Gastrocnemius medialis (tissue), 4 donors: Measurements from ENCODE around the gene TRIM25. TPM values are rescaled to one million over a fixed set of nuclear protein-coding genes. Genes with fewer than 3 reads are reported as not detected.
A peak's percentile ranks its signal among the peaks of the same experiment; 100 is the strongest.
"Not testable (repeated sequence)": the region's sequence is repeated elsewhere in the genome, so short reads cannot be mapped to it uniquely, and the experiment has no call there.

Source experiments
- ATAC-seq, 2 donors: fragments of 150-250 bp; one replicate each; pipeline ENCODE4 v1.9.1; 2016
- DNase-seq, 2 donors: peaks; one replicate each; pipeline ENCODE4 v3.0.0-alpha.2; 2019
- H3K27ac ChIP-seq, 4 donors: fragments of 200-600 bp; sonication (generic); 1 replicate in 1 of 4; 2 replicates in 3 of 4; pipeline ENCODE4 v1.5.1; 2016 to 2018; ENCODE audit warnings: mild to moderate bottlenecking in 2 of 4, moderate library complexity in 1 of 4
- H3K27me3 ChIP-seq, 3 donors: fragments of 200-600 bp; sonication (generic) in 2 of 3; 1 replicate in 1 of 3; 2 replicates in 2 of 3; pipeline versions ENCODE4 v1.5.1 to v1.6.0; 2016 to 2019; ENCODE audit warnings: mild to moderate bottlenecking in 1 of 3, moderate library complexity in 1 of 3
- H3K36me3 ChIP-seq, 2 donors: fragments of 200-600 bp; sonication (generic) in 1 of 2; one replicate each; pipeline ENCODE4 v1.5.1; 2017 to 2018
- H3K4me1 ChIP-seq, 2 donors: fragments of 200-600 bp; sonication (generic) in 1 of 2; one replicate each; pipeline ENCODE4 v1.5.1; 2016 to 2017; ENCODE audit warnings: mild to moderate bottlenecking in 2 of 2
- H3K4me3 ChIP-seq, 4 donors: fragments of 200-600 bp; sonication (generic) in 3 of 4; 1 replicate in 1 of 4; 2 replicates in 3 of 4; pipeline ENCODE4 v1.5.1; 2016 to 2019; ENCODE audit warnings: mild to moderate bottlenecking in 2 of 4
- H3K9me3 ChIP-seq, 3 donors: fragments of 200-600 bp; sonication (generic) in 2 of 3; 1 replicate in 1 of 3; 2 replicates in 2 of 3; pipeline ENCODE4 v1.5.1; 2016 to 2019
- POLR2A ChIP-seq, 2 donors: fragments of 450-650 bp; IDR thresholded peaks; one replicate each; pipeline ENCODE4 v1.6.1; 2017; ENCODE audit warnings: antibody characterized with exemption in 2 of 2, mild to moderate bottlenecking in 2 of 2, moderate library complexity in 2 of 2
- in situ Hi-C, 4 donors: fragments of 200-750 bp; cut with MboI; loops; one replicate each; pipeline versions ENCODE4 v1.15.0 to v1.8.0; 2017; ENCODE audit warnings: low sequenced_read_pairs in 4 of 4
- intact Hi-C: fragments of 100-400 bp; cut with DNase I; formaldehyde crosslinking; loops from one replicate; pipeline ENCODE4 v1.15.1; 2023; ENCODE audit warnings: low total_unique reads
- total RNA-seq, 4 donors: library from RNA; depleted of rRNA; stranded (reverse); fragments of >200 nt; gene quantifications; one replicate each; pipeline versions ENCODE4 v1.1.0 to v1.2.3, GENCODE V29; 2016
- TF ChIP-seq, protein P1 (sequence below), 5 experiments: fragments of 450-650 bp in 3 of 5; fragments of 200-600 bp in 2 of 5; sonication (generic) in 2 of 5; IDR thresholded peaks in 4 of 5; conservative IDR thresholded peaks in 1 of 5; 1 replicate in 4 of 5; 2 replicates in 1 of 5; pipeline ENCODE4 v1.5.1; 2016 to 2019; ENCODE audit warnings: antibody characterized with exemption in 5 of 5, mild to moderate bottlenecking in 3 of 5, moderate library complexity in 3 of 5

Gene TRIM25
- total RNA-seq, 4 donors from 2014 or later, result 8.5 to 18.2 (median 15.1) TPM

- H3K4me1 ChIP-seq, result no peaks in the 10 kb centered on the region
- in situ Hi-C loops, result loop anchor here in 3 of 4 donors (5.0 to 10.0 kb wide), 2 partner anchors 123 to 125 kb away; no protein-coding TSS in a partner anchor
- no peaks in the 10 kb centered on the region for H3K9me3 ChIP-seq
- no peak overlapping the region for H3K27ac ChIP-seq
- H3K4me3 ChIP-seq, result no peak overlapping the region
- peak; percentile 49 to 59 for ATAC-seq
- intact Hi-C loops, result loop anchor here (1.0 kb wide), 3 partner anchors 26 to 121 kb away; partner anchors contain the start of gene TRIM25
- no peak for DNase-seq
- TF ChIP-seq POLR2A (IDR thresholded peaks at IDR 0.05), result no peak
- TF ChIP-seq, protein P1, sequence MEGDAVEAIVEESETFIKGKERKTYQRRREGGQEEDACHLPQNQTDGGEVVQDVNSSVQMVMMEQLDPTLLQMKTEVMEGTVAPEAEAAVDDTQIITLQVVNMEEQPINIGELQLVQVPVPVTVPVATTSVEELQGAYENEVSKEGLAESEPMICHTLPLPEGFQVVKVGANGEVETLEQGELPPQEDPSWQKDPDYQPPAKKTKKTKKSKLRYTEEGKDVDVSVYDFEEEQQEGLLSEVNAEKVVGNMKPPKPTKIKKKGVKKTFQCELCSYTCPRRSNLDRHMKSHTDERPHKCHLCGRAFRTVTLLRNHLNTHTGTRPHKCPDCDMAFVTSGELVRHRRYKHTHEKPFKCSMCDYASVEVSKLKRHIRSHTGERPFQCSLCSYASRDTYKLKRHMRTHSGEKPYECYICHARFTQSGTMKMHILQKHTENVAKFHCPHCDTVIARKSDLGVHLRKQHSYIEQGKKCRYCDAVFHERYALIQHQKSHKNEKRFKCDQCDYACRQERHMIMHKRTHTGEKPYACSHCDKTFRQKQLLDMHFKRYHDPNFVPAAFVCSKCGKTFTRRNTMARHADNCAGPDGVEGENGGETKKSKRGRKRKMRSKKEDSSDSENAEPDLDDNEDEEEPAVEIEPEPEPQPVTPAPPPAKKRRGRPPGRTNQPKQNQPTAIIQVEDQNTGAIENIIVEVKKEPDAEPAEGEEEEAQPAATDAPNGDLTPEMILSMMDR (IDR thresholded peaks at IDR 0.05 in 4 of 5, conservative IDR thresholded peaks at IDR 0.05 in 1 of 5), result peak; percentile 57 to 71 (median 68)
- H3K27me3 ChIP-seq, result no peaks in the 10 kb centered on the region
- peaks cover 0 to 72% of the 10 kb centered on the region in 2 donors for H3K36me3 ChIP-seq
Observed at GRCh38 chr17:56939869-56940484, 26.1 kb upstream of the TRIM25 start.

DNA sequence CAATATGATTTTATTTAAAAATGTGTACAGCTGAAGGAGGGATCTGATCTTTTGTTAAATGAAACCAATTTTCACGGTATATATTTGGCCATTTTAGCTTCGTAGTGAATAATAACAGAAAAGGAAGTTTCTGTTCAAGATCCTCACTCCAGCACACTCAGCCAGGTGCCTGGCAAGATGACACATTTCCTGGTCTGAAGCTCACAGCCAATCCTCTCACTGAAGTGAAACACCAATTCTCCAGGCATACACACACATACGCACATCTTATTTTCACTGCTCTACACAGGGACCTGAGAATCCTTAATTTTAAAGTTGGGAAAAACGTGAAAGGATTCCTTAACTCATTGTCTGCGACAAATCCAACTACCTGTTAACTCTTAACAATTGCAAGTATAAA lies 24.4 kb upstream of the TRIM25 start:
- peaks cover 0 to 68% of the 10 kb centered on the region in 2 donors for H3K36me3 ChIP-seq
- H3K9me3 ChIP-seq, H3K4me3 ChIP-seq, ATAC-seq, H3K4me1 ChIP-seq, intact Hi-C loops, DNase-seq, H3K27me3 ChIP-seq: not testable (repeated sequence)
- in situ Hi-C loops, result loop anchor here in 3 of 4 donors (5.0 to 10.0 kb wide), 2 partner anchors 121 to 123 kb away; no protein-coding TSS in a partner anchor
- H3K27ac ChIP-seq, result peak overlapping the region; percentile 1 to 63 (median 49)

DNA sequence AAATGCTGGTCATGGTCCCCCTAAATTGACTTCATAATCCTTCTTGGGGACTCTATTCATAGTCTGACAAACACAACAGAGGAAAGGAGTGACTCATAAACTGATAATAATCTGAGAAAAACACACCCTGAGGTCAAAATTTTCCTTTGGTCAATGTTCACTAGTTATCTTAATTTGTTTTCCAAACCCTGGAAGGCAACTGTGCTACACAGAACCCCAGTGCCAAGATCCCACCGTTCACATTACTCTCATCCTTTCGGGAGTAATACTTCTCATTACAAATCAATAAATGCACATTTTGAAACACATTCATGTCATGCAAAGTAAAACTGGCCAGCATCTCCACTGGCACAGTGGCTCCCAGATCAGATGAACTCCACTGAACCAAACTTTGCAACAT lies 23.8 kb upstream of the TRIM25 start:
- in situ Hi-C loops, result loop anchor here in 3 of 4 donors (5.0 to 10.0 kb wide), 2 partner anchors 120 to 123 kb away; no protein-coding TSS in a partner anchor

DNA sequence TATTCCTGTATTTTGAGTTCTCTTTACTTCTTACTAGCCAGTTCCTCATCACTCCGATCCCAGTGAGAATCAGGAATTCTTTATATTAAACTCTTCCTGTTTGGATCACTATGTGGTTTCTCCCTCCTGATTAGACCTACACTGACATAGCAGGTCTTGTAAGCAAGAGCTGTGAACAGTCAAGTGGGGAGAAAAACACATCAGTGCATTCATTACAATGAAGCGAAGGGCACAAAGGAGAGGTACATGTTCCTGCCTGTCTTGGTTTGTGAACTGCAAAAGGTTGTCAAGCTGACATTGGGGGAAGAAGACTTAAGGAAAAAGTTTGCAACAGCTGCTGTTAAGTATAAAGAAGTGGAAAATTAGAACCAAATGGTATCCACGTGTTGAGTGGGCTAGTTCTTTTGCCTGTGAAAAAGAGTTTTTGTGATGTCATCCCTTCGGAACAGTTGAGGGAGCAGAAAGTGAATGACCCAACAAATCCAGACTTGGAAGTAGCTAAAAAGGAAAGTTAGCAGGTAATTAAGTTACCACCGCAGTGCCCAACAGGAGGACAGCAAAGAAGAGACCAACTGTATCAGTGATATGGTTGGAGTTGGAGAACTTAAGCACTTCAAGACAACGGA lies 23.0 kb upstream of the TRIM25 start:
- Histone ChIP-seq H3K9me3 (no peaks in the 10 kb centered on the region), H3K4me1 (no peaks in the 10 kb centered on the region), H3K36me3 (peaks cover 0 to 57% of the 10 kb centered on the region in 2 donors), H3K27me3 (no peaks in the 10 kb centered on the region), H3K27ac (peak overlapping the region; percentile 11 to 53 (median 46)), H3K4me3 (no peak overlapping the region)
- TF ChIP-seq POLR2A (IDR thresholded peaks at IDR 0.05), result no peak
- TF ChIP-seq, protein P1 (IDR thresholded peaks at IDR 0.05 in 4 of 5, conservative IDR thresholded peaks at IDR 0.05 in 1 of 5), result no peak
- no peak for DNase-seq
- intact Hi-C loops (no loop called here), in situ Hi-C loops (loop anchor here in 3 of 4 donors (5.0 to 10.0 kb wide), 2 partner anchors 120 to 122 kb away; no protein-coding TSS in a partner anchor)
- ATAC-seq, result no peak

More for the DNA sequence above, 23.8 kb upstream of the TRIM25 start:
- ATAC-seq (no peak), DNase-seq (no peak)
- peaks cover 0 to 65% of the 10 kb centered on the region in 2 donors for H3K36me3 ChIP-seq
- no peaks in the 10 kb centered on the region for H3K9me3 ChIP-seq
- no peaks in the 10 kb centered on the region for H3K27me3 ChIP-seq
- TF ChIP-seq, protein P1 (IDR thresholded peaks at IDR 0.05 in 4 of 5, conservative IDR thresholded peaks at IDR 0.05 in 1 of 5), result no peak
- TF ChIP-seq POLR2A (IDR thresholded peaks at IDR 0.05), result no peak
- intact Hi-C loops, result no loop called here
- peak overlapping the region in 3 of 4 donors; percentile 47 to 63 (median 51) for H3K27ac ChIP-seq
- no peak overlapping the region for H3K4me3 ChIP-seq
- no peaks in the 10 kb centered on the region for H3K4me1 ChIP-seq

- Histone ChIP-seq H3K36me3 (peaks cover 0 to 44% of the 10 kb centered on the region in 2 donors), H3K4me3 (no peak overlapping the region), H3K27me3 (no peaks in the 10 kb centered on the region), H3K27ac (no peak overlapping the region), H3K4me1 (no peaks in the 10 kb centered on the region), H3K9me3 (no peaks in the 10 kb centered on the region)
- no peak for DNase-seq
- in situ Hi-C loops (loop anchor here in 3 of 4 donors (5.0 to 10.0 kb wide), 2 partner anchors 118 to 121 kb away; no protein-coding TSS in a partner anchor), intact Hi-C loops (no loop called here)
- no peak for ATAC-seq
- TF ChIP-seq POLR2A (IDR thresholded peaks at IDR 0.05), result no peak
- TF ChIP-seq, protein P1 (IDR thresholded peaks at IDR 0.05 in 4 of 5, conservative IDR thresholded peaks at IDR 0.05 in 1 of 5), result no peak
Observed at GRCh38 chr17:56935461-56935860, 21.6 kb upstream of the TRIM25 start.
